NCI-H748 (cell line): ENCODE data around the gene FNDC3B.
"Not testable (repeated sequence)": the region's sequence is repeated elsewhere in the genome, so short reads cannot be mapped to it uniquely, and the experiment has no call there.

Source experiments
- DNase-seq: peaks from one replicate; lab custom pipeline; 2025; ENCODE audit not compliant: unreplicated experiment; lab: John Stamatoyannopoulos, UW

Gene FNDC3B

GRCh38 chr3:172229462-172229861, 190.1 kb downstream of the FNDC3B start:
- DNase-seq: no peak

GRCh38 chr3:172231318-172231901, 192.0 kb downstream of the FNDC3B start:
- no peak for DNase-seq

GRCh38 chr3:172232579-172233212, 193.3 kb downstream of the FNDC3B start:
- DNase-seq: no peak

- peak; percentile 26 for DNase-seq
Observed at GRCh38 chr3:172233474-172234277, 194.3 kb downstream of the FNDC3B start.

- DNase-seq: no peak
Observed at GRCh38 chr3:172235698-172236097, 196.3 kb downstream of the FNDC3B start.

GRCh38 chr3:172236771-172237742, 197.7 kb downstream of the FNDC3B start:
- no peak for DNase-seq

- DNase-seq: no peak
Observed at GRCh38 chr3:172238188-172238587, 198.8 kb downstream of the FNDC3B start.

GRCh38 chr3:172239218-172239790, 199.9 kb downstream of the FNDC3B start:
- DNase-seq: no peak

- DNase-seq: no peak
Observed at GRCh38 chr3:172241405-172241804, 202.0 kb downstream of the FNDC3B start.

GRCh38 chr3:172242471-172242870, 203.1 kb downstream of the FNDC3B start:
- not testable (repeated sequence) for DNase-seq

GRCh38 chr3:172243376-172243775, 204.0 kb downstream of the FNDC3B start:
- not testable (repeated sequence) for DNase-seq

GRCh38 chr3:172244011-172244410, 204.6 kb downstream of the FNDC3B start:
- DNase-seq: no peak

GRCh38 chr3:172245241-172245640, 205.9 kb downstream of the FNDC3B start:
- no peak for DNase-seq

- no peak for DNase-seq
Observed at GRCh38 chr3:172246107-172246844, 206.9 kb downstream of the FNDC3B start.

- DNase-seq: no peak
Observed at GRCh38 chr3:172247525-172248274, 208.3 kb downstream of the FNDC3B start.

GRCh38 chr3:172249039-172249438, 209.7 kb downstream of the FNDC3B start:
- DNase-seq: no peak

- no peak for DNase-seq
Observed at GRCh38 chr3:172251211-172251610, 211.8 kb downstream of the FNDC3B start.

- DNase-seq: no peak
Observed at GRCh38 chr3:172253200-172253599, 213.8 kb downstream of the FNDC3B start.

GRCh38 chr3:172254542-172254941, 215.2 kb downstream of the FNDC3B start:
- DNase-seq: no peak
